Astrocyte of the cerebellum (primary cell): ENCODE data around the gene MAP1LC3A.
"Not testable (repeated sequence)": the region's sequence is repeated elsewhere in the genome, so short reads cannot be mapped to it uniquely, and the experiment has no call there.

Experiments used
- DNase-seq: peaks from one replicate; pipeline ENCODE4 v3.0.0-alpha.2; 2011; ENCODE audit warnings: low read depth
- H3K4me3 ChIP-seq: 2 replicates; pipeline ENCODE4 v1.5.1; 2011; ENCODE audit warnings: mild to moderate bottlenecking, low read depth, low read length, moderate library complexity
- in situ Hi-C: cut with HindIII; loops from 2 replicates; pipeline ENCODE4 v1.10.0; 2017; ENCODE audit warnings: low sequenced_read_pairs
- TF ChIP-seq, protein P1 (sequence below): IDR thresholded peaks from 2 replicates; pipeline ENCODE4 v1.5.1; 2012; ENCODE audit warnings: low read length, low read depth, moderate library complexity, mild to moderate bottlenecking; ENCODE audit errors: missing control alignments

The MAP1LC3A gene

DNA sequence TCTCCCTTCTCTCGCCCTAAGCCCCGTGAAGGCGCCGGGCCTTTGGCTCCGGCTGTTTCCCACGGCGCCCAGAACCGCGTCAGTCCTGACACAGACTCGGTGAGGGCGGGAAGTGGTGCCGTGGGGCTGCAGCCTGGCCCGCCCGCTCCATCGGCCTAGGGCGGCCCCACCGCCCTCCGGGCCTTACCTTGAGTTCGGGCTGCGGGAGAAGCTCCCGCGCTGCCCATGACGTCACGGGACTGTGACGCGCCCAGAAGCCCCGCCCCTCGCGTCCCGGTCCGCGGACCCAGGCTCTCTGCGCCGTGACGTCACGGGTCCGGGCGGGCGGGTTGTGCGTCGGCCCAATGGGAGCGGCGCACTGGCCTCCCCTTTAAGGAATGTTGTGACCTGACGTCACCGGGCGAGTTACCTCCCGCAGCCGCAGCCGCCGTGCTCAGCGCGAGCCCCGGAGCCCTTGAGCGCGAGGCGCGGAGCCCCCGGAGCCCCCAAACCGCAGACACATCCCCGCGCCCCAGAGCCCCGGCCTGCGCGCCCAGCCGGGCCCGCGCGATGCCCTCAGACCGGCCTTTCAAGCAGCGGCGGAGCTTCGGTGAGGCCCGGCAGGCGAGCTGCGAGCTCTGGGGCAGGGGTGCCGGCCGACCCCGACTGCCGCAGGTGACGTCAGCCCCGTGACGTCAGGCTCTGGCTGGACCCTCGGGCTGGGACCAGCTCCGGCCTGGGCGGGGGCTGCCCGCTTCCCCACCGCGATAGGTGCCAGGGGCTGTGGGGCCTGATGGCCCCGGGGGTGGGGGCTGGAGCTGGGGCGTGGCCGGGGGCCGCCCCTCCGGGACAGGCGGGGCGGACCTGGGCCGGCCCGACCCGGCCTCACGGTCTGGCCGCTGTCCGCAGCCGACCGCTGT, at the start of gene MAP1LC3A:
MAP1LC3A (plus strand) TSS at position 399 of the 899 bp plus-strand sequence; CDS start at position 550, 151 bp downstream.
- H3K4me3 ChIP-seq: peak within 1 kb of the TSS; percentile 73
- peak; percentile 80 for DNase-seq
- in situ Hi-C loops: no loop called here
- TF ChIP-seq, protein P1, sequence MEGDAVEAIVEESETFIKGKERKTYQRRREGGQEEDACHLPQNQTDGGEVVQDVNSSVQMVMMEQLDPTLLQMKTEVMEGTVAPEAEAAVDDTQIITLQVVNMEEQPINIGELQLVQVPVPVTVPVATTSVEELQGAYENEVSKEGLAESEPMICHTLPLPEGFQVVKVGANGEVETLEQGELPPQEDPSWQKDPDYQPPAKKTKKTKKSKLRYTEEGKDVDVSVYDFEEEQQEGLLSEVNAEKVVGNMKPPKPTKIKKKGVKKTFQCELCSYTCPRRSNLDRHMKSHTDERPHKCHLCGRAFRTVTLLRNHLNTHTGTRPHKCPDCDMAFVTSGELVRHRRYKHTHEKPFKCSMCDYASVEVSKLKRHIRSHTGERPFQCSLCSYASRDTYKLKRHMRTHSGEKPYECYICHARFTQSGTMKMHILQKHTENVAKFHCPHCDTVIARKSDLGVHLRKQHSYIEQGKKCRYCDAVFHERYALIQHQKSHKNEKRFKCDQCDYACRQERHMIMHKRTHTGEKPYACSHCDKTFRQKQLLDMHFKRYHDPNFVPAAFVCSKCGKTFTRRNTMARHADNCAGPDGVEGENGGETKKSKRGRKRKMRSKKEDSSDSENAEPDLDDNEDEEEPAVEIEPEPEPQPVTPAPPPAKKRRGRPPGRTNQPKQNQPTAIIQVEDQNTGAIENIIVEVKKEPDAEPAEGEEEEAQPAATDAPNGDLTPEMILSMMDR: no peak

GRCh38 chr20:34510575-34510974, 47.9 kb upstream of the MAP1LC3A start:
- no peak for DNase-seq
- TF ChIP-seq, protein P1: no peak
- H3K4me3 ChIP-seq: no peak overlapping the region
- in situ Hi-C loops: no loop called here

GRCh38 chr20:34511891-34512265, 46.6 kb upstream of the MAP1LC3A start:
- H3K4me3 ChIP-seq: no peak overlapping the region
- in situ Hi-C loops: no loop called here
- TF ChIP-seq, protein P1: no peak
- DNase-seq: no peak

GRCh38 chr20:34512266-34512954, 46.1 kb upstream of the MAP1LC3A start:
- no peak overlapping the region for H3K4me3 ChIP-seq
- TF ChIP-seq, protein P1: no peak
- DNase-seq: no peak
- in situ Hi-C loops: no loop called here

DNA sequence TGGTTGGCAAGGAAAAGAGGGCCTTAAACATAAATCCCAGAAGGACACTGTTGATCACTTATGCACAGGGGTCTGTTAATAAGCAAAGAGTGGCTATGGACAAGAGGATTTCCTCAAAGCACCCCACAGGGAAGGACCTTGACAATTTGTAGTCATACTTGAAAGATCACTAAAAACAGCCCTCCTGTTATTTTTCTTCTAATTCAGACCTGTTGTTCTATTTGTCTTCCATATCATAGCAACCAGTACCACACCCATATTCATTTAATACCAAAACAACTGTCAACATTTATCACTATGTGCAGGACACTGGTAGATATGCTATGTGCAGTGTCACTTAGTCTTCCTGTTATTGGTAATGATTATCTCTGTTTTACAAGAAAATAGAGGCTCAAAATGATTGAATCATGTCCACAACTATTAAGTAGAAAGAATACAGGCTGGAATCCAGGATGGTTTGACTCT, 45.5 kb upstream of the MAP1LC3A start:
- no peak for DNase-seq
- in situ Hi-C loops: no loop called here

DNA sequence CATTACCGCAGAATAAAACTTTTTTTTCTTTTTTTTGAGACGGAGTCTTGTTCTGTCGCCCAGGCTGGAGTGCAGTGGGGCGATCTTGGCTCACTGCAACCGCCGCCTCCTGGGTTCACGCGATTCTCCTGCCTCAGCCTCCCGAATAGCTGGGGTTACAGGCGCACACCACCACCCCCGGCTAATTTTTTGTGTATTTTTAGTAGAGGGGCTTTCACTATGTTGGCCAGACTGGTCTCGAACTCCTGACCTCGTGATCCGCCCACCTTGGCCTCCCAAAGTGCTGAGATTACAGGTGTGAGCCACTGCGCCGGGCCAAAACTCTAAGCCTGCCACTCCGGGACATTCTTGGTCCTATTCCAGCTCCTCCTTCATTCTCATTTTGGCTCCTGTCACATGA, 44.5 kb upstream of the MAP1LC3A start:
- H3K4me3 ChIP-seq, DNase-seq, in situ Hi-C loops: not testable (repeated sequence)

More for the DNA sequence above, 45.5 kb upstream of the MAP1LC3A start:
- H3K4me3 ChIP-seq: no peak overlapping the region
- TF ChIP-seq, protein P1: no peak
